NCI-H226 (cell line): Measurements from ENCODE around the gene GOLGA8R.
"Not testable (repeated sequence)": the region's sequence is repeated elsewhere in the genome, so short reads cannot be mapped to it uniquely, and the experiment has no call there.

Experiments used
- DNase-seq: peaks from one replicate; pipeline ENCODE4 v3.0.0-alpha.2; 2015

GOLGA8R gene

GRCh38 chr15:30414160-30414559 lies at the start of gene GOLGA8R:
GOLGA8R (minus strand) TSS chr15:30414260; CDS start chr15:30414162, 98 bp downstream.
- not testable (repeated sequence) for DNase-seq

DNA sequence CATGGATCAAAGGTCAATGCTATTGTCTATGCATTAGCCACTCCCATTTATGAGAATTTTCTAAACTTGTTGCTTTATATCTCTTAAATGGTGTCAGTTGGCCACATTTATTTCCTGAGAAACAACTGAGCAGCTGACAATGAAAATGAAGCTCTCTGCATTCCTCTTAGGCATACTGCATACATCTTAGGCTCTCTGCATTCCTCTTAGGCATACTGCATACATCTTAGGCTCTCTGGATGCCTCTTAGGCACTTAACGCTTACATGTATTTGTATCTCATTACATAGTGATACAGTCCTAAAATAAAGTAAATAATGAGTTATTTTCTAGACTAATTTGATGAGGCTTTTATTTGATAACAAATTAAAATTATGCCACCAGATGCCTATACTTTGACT lies 49.8 kb upstream of the GOLGA8R start:
- DNase-seq: not testable (repeated sequence)

DNA sequence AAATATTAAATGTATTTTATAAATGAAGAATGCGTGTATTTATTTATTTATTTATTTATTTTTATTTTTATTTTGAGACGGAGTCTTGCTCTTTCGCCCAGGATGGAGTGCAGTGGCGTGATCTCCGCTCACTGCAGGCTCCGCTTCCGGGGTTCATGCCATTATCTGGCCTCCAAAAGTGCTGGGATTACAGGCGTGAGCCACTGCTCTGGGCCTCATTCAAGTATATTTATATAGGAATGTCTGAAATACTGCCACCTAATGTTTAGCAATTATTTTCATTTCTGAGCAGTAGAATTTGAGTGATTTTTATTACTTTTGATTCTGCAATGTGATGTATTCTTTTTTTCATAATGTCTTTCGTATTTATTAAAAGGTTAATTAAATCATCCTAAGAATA lies 48.1 kb upstream of the GOLGA8R start:
- not testable (repeated sequence) for DNase-seq

DNA sequence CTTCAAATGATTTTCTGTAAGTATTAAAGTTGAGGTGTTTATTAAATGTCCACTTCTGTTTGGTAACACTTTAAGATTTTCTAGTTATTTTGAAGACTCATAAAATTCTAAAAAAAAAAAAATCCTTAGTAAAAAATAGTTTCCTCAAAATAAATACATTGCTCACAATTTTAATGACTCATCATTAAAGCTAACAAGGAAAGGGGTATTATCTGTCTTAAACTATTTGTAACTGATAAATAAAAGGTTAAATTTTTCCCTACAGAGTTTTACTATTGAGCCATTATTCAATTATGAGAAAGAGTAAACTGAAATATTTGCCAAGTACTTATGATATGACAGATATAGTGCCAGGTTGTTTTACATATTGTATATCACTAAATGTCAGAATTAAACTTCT lies 38.6 kb upstream of the GOLGA8R start:
- not testable (repeated sequence) for DNase-seq

DNA sequence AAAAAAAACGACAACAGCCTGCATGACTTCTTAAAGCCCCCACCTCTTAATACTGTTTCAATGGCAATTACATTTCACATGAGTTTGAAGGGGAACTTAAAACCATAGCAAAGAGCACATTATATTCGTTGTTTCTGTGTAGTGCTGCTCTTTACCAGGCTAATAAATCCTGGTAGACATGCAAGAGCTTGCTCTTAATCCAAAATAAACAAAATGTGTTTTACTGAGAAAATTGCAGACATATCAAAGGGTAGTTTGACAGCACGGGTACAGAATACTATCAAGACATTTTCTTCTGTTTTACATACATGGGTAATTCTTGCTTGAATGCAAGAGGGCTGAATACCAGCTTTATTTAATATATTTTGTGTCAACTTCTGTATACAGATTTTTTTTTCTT lies 24.3 kb upstream of the GOLGA8R start:
- not testable (repeated sequence) for DNase-seq

DNA sequence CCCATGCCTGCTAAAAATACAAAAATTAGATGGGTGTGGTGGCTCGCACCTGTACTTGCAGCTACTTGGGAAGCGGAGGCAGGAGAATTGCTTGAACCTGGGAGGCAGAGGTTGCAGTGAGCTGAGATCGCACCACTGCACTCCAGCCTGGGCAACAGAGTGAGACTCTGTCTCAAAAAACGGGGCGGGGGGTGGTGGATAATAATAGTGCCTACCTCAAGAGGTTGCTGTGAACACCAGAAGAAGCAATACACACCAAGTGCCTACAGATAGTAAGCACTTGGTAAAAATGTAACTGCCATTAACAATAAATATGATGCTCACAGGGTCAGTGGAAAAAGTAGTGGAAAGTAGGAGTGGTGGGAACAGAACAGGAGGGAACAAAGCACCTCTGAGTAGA lies 21.8 kb upstream of the GOLGA8R start:
- DNase-seq: not testable (repeated sequence)

GRCh38 chr15:30420723-30421122 lies 6.7 kb upstream of the GOLGA8R start:
- not testable (repeated sequence) for DNase-seq

GRCh38 chr15:30407636-30408035 lies 6.4 kb downstream of the GOLGA8R start:
- DNase-seq: not testable (repeated sequence)

DNA sequence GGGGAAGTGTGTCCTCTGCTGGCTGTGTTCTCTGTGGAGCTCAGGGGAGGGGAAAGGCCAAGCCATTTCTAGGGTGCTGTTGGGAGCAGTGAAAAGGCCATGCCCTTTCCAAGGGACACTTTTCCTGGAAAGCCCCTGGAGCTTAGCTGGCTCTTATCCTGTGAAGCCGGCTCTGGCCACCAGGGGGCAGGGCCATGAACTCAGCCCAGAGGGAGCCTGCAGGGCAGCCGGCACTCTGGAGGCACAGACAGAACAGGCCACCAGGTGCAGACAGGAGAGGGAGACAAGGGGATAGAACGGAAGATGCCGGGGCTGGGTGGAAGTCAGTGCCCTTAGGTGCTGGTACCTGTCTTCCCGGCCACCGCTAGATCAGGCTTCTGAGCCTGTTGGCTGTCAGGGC lies 15.1 kb downstream of the GOLGA8R start:
- DNase-seq: not testable (repeated sequence)

DNA sequence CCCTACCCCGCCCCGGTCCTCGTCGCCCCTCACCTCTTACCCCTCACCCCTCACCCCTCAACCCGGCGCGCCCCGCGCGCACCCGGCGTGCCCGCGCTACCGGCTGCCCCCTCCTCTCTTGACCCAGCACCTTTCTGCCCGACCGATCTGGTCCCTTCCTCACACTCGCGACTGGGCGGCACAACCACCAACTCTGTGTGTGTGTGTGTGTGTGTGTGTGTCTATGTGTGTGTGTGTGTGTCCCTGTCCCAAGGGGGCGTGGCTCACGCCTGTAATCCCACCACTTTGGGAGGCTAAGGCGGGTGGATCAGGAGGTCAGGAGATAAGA lies 20.4 kb downstream of the GOLGA8R start:
- DNase-seq: not testable (repeated sequence)

DNA sequence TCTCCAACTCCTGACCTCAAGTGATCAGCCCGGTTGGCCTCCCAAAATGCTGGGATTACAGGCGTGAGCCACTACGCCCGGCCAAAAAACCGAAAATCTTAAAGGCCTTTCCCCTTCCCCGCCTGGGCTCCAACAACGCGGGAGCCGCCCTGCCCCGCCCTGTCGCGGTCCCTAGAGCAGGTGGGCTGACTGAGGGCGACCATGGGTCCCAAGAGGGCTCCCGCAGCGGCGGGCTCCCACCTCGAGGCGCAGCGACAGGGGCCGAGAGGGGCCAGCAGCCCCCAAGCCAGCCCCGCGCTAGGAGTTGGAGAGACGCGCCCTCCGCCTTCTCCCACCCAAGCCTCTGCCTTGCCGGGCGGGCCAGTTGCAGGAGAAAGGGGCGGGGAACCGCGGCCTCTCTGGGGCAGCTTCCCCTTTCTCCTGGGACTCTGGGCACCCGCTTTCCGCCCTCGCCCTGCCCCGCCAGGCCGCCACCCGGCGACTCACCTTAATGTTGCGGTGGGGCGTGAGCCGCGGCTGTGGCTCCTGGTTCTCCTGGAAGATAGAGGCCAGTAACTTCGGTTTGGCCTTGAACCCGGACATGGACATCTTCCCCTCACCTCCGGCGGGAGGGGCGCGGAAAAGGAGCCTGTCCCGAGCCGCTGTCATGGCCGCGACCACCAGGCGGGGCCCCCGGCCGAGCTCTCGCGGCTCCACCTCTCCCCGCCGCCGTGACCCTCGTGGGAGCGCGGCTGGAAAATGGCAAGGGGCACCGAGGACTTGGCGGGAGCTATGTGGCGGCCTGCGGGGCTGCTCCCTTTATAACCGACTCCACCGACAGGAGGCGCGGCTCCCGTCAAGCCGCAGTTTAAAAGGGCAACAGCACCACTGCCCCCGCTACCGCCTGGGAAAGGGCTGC lies 21.0 kb downstream of the GOLGA8R start, which contains the start of gene CHRFAM7A:
Gene CHRFAM7A (minus strand): TSS at position 775 of the 898 bp plus-strand sequence. CDS start 10,189 bp downstream, outside the sequence.
- DNase-seq: not testable (repeated sequence)

DNA sequence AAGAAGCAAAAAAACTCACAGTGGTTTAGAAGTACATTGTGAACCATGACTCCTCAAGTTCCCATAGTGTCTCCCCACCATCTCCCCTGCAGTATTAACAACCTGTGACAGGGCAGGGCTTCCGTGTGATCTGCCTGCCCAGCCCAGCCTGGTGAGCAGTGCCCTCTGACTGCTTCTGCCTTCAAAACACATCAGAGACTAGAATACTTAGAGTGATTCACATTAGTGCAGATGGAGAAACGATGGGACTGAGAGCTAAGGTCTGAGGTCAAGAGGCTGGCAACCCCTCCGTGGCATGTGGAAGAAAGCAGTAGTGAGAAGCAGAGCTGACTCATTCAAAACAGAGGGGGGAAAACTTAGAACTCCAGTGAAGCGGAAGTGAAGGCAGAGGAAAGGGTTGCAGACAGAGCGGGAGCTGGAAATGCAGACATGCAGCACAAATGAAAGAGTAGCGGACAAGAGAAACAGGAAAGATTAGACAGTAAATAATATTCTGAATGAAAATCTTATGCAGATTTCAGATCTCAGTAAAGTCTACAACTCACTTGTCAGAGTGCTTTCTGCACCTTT lies 27.7 kb downstream of the GOLGA8R start:
- DNase-seq: not testable (repeated sequence)

DNA sequence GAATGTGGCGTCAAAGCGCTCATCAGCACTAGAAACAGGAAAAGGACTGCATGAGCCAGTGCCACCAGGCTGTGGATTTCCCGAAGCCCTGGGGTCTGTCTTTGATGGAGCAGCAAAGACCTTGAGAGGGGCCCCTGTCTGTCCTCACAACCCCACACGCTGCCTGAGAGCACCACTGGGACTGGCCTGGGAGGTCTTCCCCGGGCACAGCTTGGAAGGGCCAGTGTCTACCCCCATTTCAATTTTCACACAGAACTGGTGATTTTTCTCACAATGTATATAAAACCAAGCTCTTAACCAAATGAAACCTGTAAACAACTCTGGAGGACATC lies 37.0 kb downstream of the GOLGA8R start:
- DNase-seq: not testable (repeated sequence)

- not testable (repeated sequence) for DNase-seq
Measured at GRCh38 chr15:30376375-30377081, 37.5 kb downstream of the GOLGA8R start.

- not testable (repeated sequence) for DNase-seq
Measured at GRCh38 chr15:30375872-30376271, 38.2 kb downstream of the GOLGA8R start.

DNA sequence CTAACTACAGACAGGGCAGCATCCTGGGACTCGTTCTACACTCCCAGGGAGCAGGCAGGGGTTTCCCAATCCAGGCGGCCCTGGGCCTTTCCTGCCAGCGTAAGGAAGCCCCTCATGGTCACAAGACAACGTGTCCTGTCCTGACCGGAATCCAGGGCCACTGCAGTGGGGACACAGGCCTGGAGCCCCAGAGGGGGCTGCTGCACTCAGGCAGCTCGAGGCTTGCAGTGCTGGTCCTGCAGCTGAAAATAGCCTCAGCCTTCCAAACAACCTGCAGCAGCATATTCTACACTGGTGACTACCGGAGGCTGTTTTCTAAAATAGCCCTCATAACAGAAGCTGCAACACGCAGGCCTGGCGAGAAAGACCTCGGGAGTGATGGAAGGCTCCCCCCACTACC lies 39.2 kb downstream of the GOLGA8R start:
- not testable (repeated sequence) for DNase-seq

DNA sequence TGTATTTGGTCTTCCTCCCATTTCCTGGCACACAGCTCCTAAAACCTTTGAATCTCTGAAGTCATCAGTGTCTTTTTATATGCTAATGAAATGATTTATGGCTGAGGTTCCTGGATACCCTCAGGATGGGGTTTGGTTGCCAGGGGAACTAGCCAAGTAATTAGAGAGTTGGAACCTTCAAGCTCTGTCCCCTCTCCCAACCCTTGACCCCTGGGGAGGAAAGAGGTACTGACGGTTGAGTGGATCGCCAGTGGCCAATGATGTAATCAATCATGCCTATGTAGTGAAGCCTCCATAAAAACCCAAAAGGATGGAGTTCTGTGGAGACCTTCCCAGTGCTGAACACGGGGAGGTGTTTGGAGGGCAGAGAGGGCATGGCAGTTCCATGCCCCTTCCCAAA lies 45.8 kb downstream of the GOLGA8R start:
- not testable (repeated sequence) for DNase-seq

- DNase-seq: not testable (repeated sequence)
Measured at GRCh38 chr15:30367246-30367645, 46.8 kb downstream of the GOLGA8R start.

GRCh38 chr15:30361404-30361803 lies 52.7 kb downstream of the GOLGA8R start:
- DNase-seq: not testable (repeated sequence)

DNA sequence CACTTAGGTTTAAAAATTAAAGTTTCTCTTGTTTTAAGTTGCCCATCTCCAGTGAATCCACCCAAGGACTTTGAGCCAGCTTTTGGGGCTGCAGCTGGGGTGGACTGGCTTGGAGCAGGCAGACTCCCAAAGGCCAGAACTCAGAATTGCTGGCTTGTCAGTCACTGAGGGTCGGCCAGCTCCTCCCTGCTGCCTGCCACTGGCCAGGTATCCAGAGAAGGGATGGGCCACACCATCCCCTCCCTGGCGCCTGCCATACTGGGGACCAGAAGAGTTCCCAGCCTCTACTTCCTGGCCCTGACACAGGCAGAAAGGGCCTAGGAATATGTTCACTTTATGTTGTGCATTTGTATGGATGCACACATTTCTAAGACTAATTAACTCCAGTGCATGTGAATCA lies 53.1 kb downstream of the GOLGA8R start:
- DNase-seq: not testable (repeated sequence)

- not testable (repeated sequence) for DNase-seq
Measured at GRCh38 chr15:30355043-30355442, 59.0 kb downstream of the GOLGA8R start.
